Measurements from ENCODE around the gene SEC24B. TPM values are rescaled to one million over a fixed set of nuclear protein-coding genes. Genes with fewer than 3 reads are reported as not detected.
A peak's percentile ranks its signal among the peaks of the same experiment; 100 is the strongest.

SEC24B gene
- total RNA-seq, 1 experiment from 2014 or later = 29.0 TPM

GRCh38 chr4:109559983-109560686 is 126.5 kb downstream of the SEC24B start, which contains the start of gene MCUB:
Gene MCUB, plus strand, starts transcription at chr4:109560246. Its CDS starts 92 bp downstream, at chr4:109560338.
- Mint-ChIP-seq H3K4me3 (ENCODE audit: unreplicated experiment) (peak within 1 kb of the TSS; percentile 68), H3K27ac (ENCODE audit: unreplicated experiment) (no peak within 1 kb of the TSS), H3K36me3 (ENCODE audit: insufficient read depth, unreplicated experiment) (peaks cover 10% of the 10 kb centered on the region), H3K27me3 (ENCODE audit: insufficient read depth, unreplicated experiment) (no peaks in the 10 kb centered on the region), H3K9me3 (ENCODE audit: unreplicated experiment) (no peaks in the 10 kb centered on the region), H3K4me1 (ENCODE audit: low read depth, unreplicated experiment) (peaks cover 9% of the 10 kb centered on the region)
- no TSS peak for BruUV-seq (replicated peaks)
- Histone ChIP-seq H3K36me3 (ENCODE audit: control insufficient read depth, insufficient read depth, low read length) (no peaks in the 10 kb centered on the region), H3K4me1 (0 out of 2 replicates have a peak, but pooled peaks cover 4% of the 10 kb centered on the region), H3K9me3 (no peaks in the 10 kb centered on the region), H3K27me3 (replicated peaks; ENCODE audit: control insufficient read depth, insufficient read depth, low read length) (no peaks in the 10 kb centered on the region), H3K4me3 (ENCODE audit: low read depth, low read length) (peak within 1 kb of the TSS; percentile 40)
- ChIA-PET POLR2A (interaction anchor here (0.7 kb wide), 1 partner anchor 235 kb away, joined by 7 read pairs; no protein-coding TSS in a partner anchor), CTCF (no interaction called here)
- intact Hi-C loops (cut with micrococcal nuclease; ENCODE audit: unreplicated experiment) = loop anchor here (10.0 kb wide), 1 partner anchor 245 kb away; the partner anchor contains the start of gene CFI
- peak; percentile 75 to 77 for DNase-seq
- no peak for TF ChIP-seq CTCF (IDR thresholded peaks at IDR 0.05; ENCODE audit: insufficient read depth in 1 of 2, low read depth in 1 of 2, low read length in 1 of 2, severe bottlenecking in 1 of 2, unreplicated experiment in 1 of 2)

- H3K27me3 ChIP-seq (replicated peaks; ENCODE audit: control insufficient read depth, insufficient read depth, low read length) = no peaks in the 10 kb centered on the region
- no peak for TF ChIP-seq CTCF (IDR thresholded peaks at IDR 0.05; ENCODE audit: insufficient read depth in 1 of 2, low read depth in 1 of 2, low read length in 1 of 2, severe bottlenecking in 1 of 2, unreplicated experiment in 1 of 2)
- peaks cover 7% of the 10 kb centered on the region for H3K36me3 Mint-ChIP-seq (ENCODE audit: insufficient read depth, unreplicated experiment)
- no peaks in the 10 kb centered on the region for H3K27me3 Mint-ChIP-seq (ENCODE audit: insufficient read depth, unreplicated experiment)
- POLR2A ChIA-PET = interaction anchor here (0.7 kb wide), 1 partner anchor 234 kb away, joined by 7 read pairs; no protein-coding TSS in a partner anchor
- intact Hi-C loops (cut with micrococcal nuclease; ENCODE audit: unreplicated experiment) = loop anchor here (10.0 kb wide), 1 partner anchor 244 kb away; the partner anchor contains the start of gene CFI
- CTCF ChIA-PET = no interaction called here
- H3K4me1 ChIP-seq = 0 out of 2 replicates have a peak, but pooled peaks cover 4% of the 10 kb centered on the region
- no peaks in the 10 kb centered on the region for H3K36me3 ChIP-seq (ENCODE audit: control insufficient read depth, insufficient read depth, low read length)
- peak overlapping the region; percentile 68 for H3K4me3 Mint-ChIP-seq (ENCODE audit: unreplicated experiment)
- no peak overlapping the region for H3K27ac Mint-ChIP-seq (ENCODE audit: unreplicated experiment)
- BruUV-seq (replicated peaks) = no TSS peak
- peak overlapping the region; percentile 40 for H3K4me3 ChIP-seq (ENCODE audit: low read depth, low read length)
- H3K4me1 Mint-ChIP-seq (ENCODE audit: low read depth, unreplicated experiment) = peaks cover 9% of the 10 kb centered on the region
- DNase-seq = no peak
- H3K9me3 Mint-ChIP-seq (ENCODE audit: unreplicated experiment) = no peaks in the 10 kb centered on the region
- H3K9me3 ChIP-seq = no peaks in the 10 kb centered on the region
Observed at GRCh38 chr4:109560687-109561461, 127.3 kb downstream of the SEC24B start.

GRCh38 chr4:109562457-109563239 is 129.0 kb downstream of the SEC24B start:
- no TSS peak for BruUV-seq (replicated peaks)
- Histone ChIP-seq H3K27me3 (replicated peaks; ENCODE audit: control insufficient read depth, insufficient read depth, low read length) (no peaks in the 10 kb centered on the region), H3K4me1 (0 out of 2 replicates have a peak, but pooled peaks cover 4% of the 10 kb centered on the region), H3K9me3 (no peaks in the 10 kb centered on the region), H3K36me3 (ENCODE audit: control insufficient read depth, insufficient read depth, low read length) (no peaks in the 10 kb centered on the region), H3K4me3 (ENCODE audit: low read depth, low read length) (no peak overlapping the region)
- Mint-ChIP-seq H3K4me1 (ENCODE audit: low read depth, unreplicated experiment) (peaks cover 9% of the 10 kb centered on the region), H3K27me3 (ENCODE audit: insufficient read depth, unreplicated experiment) (no peaks in the 10 kb centered on the region), H3K36me3 (ENCODE audit: insufficient read depth, unreplicated experiment) (peaks cover 5% of the 10 kb centered on the region), H3K27ac (ENCODE audit: unreplicated experiment) (no peak overlapping the region), H3K9me3 (ENCODE audit: unreplicated experiment) (no peaks in the 10 kb centered on the region), H3K4me3 (ENCODE audit: unreplicated experiment) (no peak overlapping the region)
- no peak for DNase-seq
- ChIA-PET POLR2A (no interaction called here), CTCF (no interaction called here)
- no peak for TF ChIP-seq CTCF (IDR thresholded peaks at IDR 0.05; ENCODE audit: insufficient read depth in 1 of 2, low read depth in 1 of 2, low read length in 1 of 2, severe bottlenecking in 1 of 2, unreplicated experiment in 1 of 2)
- intact Hi-C loops (cut with micrococcal nuclease; ENCODE audit: unreplicated experiment) = loop anchor here (10.0 kb wide), 1 partner anchor 242 kb away; the partner anchor contains the start of gene CFI
